Tibial nerve (tissue), 4 donors: ENCODE results near the gene CISD3. TPM values are rescaled to one million over a fixed set of nuclear protein-coding genes. Genes with fewer than 3 reads are reported as not detected.

Experiments
- DNase-seq, 2 donors: peaks; one replicate each; pipeline ENCODE4 v3.0.0-alpha.2; 2019; ENCODE audit warnings: low spot score in 2 of 2
- H3K27ac ChIP-seq, 4 donors: fragments of 200-600 bp; sonication (generic) in 3 of 4; one replicate each; pipeline ENCODE4 v1.5.1; 2017 to 2019; ENCODE audit warnings: mild to moderate bottlenecking in 1 of 4
- H3K27me3 ChIP-seq, 2 donors: fragments of 200-600 bp; sonication (generic) in 1 of 2; one replicate each; pipeline versions ENCODE4 v1.5.1 to v1.6.0; 2017 to 2019
- H3K36me3 ChIP-seq, 3 donors: fragments of 200-600 bp; sonication (generic); one replicate each; pipeline ENCODE4 v1.5.1; 2018 to 2019
- H3K4me1 ChIP-seq, 4 donors: fragments of 200-600 bp; sonication (generic) in 3 of 4; one replicate each; pipeline ENCODE4 v1.5.1; 2017 to 2019
- H3K4me3 ChIP-seq, 4 donors: fragments of 200-600 bp; sonication (generic) in 3 of 4; one replicate each; pipeline ENCODE4 v1.5.1; 2017 to 2019; ENCODE audit warnings: mild to moderate bottlenecking in 1 of 4, moderate library complexity in 1 of 4
- H3K9me3 ChIP-seq, 4 donors: fragments of 200-600 bp; sonication (generic) in 3 of 4; one replicate each; pipeline ENCODE4 v1.5.1; 2017 to 2019
- CTCF ChIP-seq, 5 experiments: fragments of 200-600 bp in 3 of 5; fragments of 450-650 bp in 2 of 5; sonication (generic) in 3 of 5; IDR thresholded peaks; one replicate each; pipeline ENCODE4 v1.5.1; 2016 to 2019; ENCODE audit warnings: antibody characterized with exemption in 5 of 5, mild to moderate bottlenecking in 3 of 5, moderate library complexity in 2 of 5
- EP300 ChIP-seq, 2 donors: sonication (generic); formaldehyde crosslinking; IDR thresholded peaks; one replicate each; pipeline ENCODE4 v1.6.1; 2017; ENCODE audit warnings: antibody characterized with exemption in 2 of 2, mild to moderate bottlenecking in 1 of 2
- POLR2A ChIP-seq, 2 donors: fragments of 450-650 bp; IDR thresholded peaks; one replicate each; pipeline ENCODE4 v1.6.1; 2017; ENCODE audit warnings: antibody characterized with exemption in 2 of 2, mild to moderate bottlenecking in 2 of 2, moderate library complexity in 2 of 2
- WGBS, 2 donors: methylation state at CpG; one replicate each; pipeline ENCODE4 v1.1.5; 2018; 5-methylcytosine and 5-hydroxymethylcytosine counted together
- total RNA-seq, 4 donors: library from RNA; depleted of rRNA; stranded (reverse); fragments of >200 nt; gene quantifications; one replicate each; pipeline ENCODE4 v1.1.0, GENCODE V29; 2016

Gene CISD3
- total RNA-seq, 4 donors from 2014 or later, result 10.2 to 19.2 (median 16.5) TPM

DNA sequence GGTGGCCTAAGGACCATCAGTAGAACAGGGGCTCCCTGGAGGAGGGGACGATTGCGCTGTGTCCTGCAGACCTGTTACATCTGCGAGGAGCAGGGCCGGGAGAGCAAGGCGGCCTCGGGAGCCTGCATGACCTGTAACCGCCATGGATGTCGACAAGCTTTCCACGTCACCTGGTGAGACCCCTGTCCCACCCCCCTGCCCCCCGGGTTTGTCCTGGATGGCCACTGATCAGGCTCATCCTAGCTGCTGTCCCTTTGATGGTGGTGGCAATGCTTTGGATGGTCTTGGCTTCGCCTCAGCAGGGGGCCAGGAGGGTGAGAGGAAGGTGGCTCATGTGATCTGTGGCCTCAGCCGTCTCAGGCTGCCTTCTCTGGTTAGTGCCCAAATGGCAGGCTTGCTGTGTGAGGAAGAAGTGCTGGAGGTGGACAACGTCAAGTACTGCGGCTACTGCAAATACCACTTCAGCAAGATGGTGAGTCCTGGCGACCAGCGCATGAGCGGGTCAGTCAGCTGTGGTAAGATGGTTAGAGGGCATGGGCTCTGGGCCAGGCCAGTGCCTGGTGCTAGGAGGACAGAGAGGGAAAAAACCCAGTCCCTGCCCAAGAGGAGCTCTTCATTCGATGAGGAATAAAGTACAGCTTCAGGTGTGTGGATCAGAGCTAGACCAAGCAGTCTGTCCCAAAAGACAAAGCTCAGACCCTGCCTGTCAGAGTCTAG, 20.9 kb upstream of the CISD3 start:
- no peaks in the 10 kb centered on the region for H3K27me3 ChIP-seq
- TF ChIP-seq CTCF (IDR thresholded peaks at IDR 0.05) (no peak), EP300 (IDR thresholded peaks at IDR 0.05) (no peak), POLR2A (IDR thresholded peaks at IDR 0.05) (no peak)
- no peak overlapping the region for H3K4me3 ChIP-seq
- H3K4me1 ChIP-seq, result peaks cover 0 to 17% (median 9%) of the 10 kb centered on the region in 4 donors
- peaks cover 0 to 67% (median 0%) of the 10 kb centered on the region in 3 donors for H3K36me3 ChIP-seq
- no peaks in the 10 kb centered on the region for H3K9me3 ChIP-seq
- WGBS, 2 donors, result 90 to 91% methylated on average over 17 to 18 of the region's 18 CpGs
- DNase-seq, result no peak
- H3K27ac ChIP-seq, result no peak overlapping the region

DNA sequence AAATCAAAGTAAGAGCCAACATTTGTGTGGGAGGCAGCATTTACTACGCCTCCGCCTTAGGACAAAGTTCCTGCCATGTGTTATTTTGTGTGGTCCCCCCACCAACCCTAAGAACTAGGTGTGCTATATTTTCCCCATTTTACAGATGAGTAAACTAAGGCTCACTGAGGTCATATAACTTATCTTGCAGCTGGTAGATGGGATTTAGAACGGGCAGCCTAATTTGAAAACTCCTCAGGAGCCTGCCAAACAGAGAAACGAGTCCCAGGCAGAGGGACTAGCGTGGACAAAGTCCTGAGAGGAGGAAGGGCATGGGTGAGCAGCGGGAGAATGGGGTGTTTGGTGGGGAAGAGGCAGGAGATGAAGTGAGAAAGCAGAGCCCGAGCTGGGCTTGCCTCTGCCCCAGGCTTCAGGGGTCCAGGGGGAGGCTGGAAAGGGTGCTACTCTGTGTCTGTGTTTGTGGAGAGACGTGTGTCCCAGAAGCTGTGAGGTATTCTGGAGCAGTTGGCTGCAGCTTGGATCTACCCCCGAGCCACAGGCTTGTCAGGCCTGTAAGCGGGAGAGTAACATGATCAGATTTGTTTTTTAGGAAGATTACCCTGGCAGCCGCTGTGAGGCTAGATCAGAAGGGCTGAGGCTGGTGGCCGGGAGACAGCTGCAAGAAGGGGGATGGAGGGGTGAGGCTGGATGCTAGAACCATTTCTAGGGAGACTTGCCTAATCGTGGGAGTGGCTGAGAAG, 20.1 kb upstream of the CISD3 start:
- Histone ChIP-seq H3K27ac (no peak overlapping the region), H3K27me3 (no peaks in the 10 kb centered on the region), H3K9me3 (no peaks in the 10 kb centered on the region), H3K4me3 (no peak overlapping the region), H3K36me3 (peaks cover 0 to 75% (median 0%) of the 10 kb centered on the region in 3 donors), H3K4me1 (peaks cover 0 to 17% (median 9%) of the 10 kb centered on the region in 4 donors)
- no peak for DNase-seq
- no peak for TF ChIP-seq POLR2A (IDR thresholded peaks at IDR 0.05)
- no peak for TF ChIP-seq CTCF (IDR thresholded peaks at IDR 0.05)
- no peak for TF ChIP-seq EP300 (IDR thresholded peaks at IDR 0.05)
- WGBS, 2 donors, result 66 to 67% methylated on average over 13 of the region's 13 CpGs

DNA sequence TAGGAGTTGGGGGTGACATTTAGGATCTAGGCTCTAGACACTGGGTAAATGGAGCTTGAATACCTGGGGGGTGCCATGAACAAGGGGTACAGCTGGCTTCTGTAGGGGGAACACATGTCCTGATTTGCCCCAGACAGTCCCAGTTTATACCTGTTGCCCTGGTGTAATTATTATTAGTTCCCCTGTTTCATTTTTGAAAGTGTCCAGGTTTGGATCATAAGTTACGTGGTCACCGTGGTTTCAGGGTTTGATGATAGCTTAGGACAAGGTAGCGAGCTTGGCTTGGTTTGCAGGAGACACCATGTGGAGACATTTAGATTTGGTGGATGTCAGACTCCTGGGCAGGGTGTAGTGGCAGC, 19.6 kb upstream of the CISD3 start:
- H3K27me3 ChIP-seq, result no peaks in the 10 kb centered on the region
- no peak overlapping the region for H3K27ac ChIP-seq
- no peak for DNase-seq
- no peaks in the 10 kb centered on the region for H3K9me3 ChIP-seq
- TF ChIP-seq POLR2A (IDR thresholded peaks at IDR 0.05), result no peak
- TF ChIP-seq CTCF (IDR thresholded peaks at IDR 0.05), result no peak
- no peak for TF ChIP-seq EP300 (IDR thresholded peaks at IDR 0.05)
- H3K36me3 ChIP-seq, result peaks cover 0 to 80% (median 1%) of the 10 kb centered on the region in 3 donors
- no peak overlapping the region for H3K4me3 ChIP-seq
- WGBS, 2 donors, result 95 to 98% methylated on average over 3 of the region's 3 CpGs
- peaks cover 0 to 17% (median 9%) of the 10 kb centered on the region in 4 donors for H3K4me1 ChIP-seq

DNA sequence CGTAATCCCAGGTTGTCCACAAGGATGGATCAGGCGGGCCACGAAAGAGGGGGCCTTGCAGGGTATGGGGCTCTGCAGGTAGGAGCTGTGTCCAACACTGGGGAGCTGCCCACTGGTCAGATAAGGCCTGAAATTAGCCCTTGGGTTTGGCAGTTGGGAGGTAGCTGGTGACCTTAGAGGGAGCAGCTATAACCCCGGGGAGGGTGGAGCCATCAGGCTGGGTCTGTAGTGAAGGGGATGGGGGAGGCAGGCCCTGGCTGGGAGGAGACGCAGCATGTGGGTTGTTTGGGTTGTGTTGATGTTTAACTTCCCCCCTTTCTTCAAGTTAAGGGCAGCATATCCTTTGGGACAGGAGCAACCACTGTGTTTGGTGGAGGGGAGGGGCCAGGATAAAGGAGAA, 19.2 kb upstream of the CISD3 start:
- Histone ChIP-seq H3K9me3 (no peaks in the 10 kb centered on the region), H3K27me3 (no peaks in the 10 kb centered on the region), H3K4me3 (no peak overlapping the region), H3K36me3 (peaks cover 0 to 84% (median 5%) of the 10 kb centered on the region in 3 donors), H3K27ac (no peak overlapping the region), H3K4me1 (peaks cover 0 to 17% (median 9%) of the 10 kb centered on the region in 4 donors)
- DNase-seq, result no peak
- TF ChIP-seq CTCF (IDR thresholded peaks at IDR 0.05) (no peak), EP300 (IDR thresholded peaks at IDR 0.05) (no peak), POLR2A (IDR thresholded peaks at IDR 0.05) (no peak)
- 77 to 87% methylated on average over 5 of the region's 5 CpGs for WGBS, 2 donors
